HG03103 (cell line): Measurements from ENCODE around the gene CHD6.

Experiments
- ATAC-seq: cut with Tn5 transposase; IDR thresholded peaks from one replicate; pipeline ENCODE4 v1.9.1; 2021; ENCODE audit warnings: low read depth; ENCODE audit not compliant: unreplicated experiment

Gene CHD6

DNA sequence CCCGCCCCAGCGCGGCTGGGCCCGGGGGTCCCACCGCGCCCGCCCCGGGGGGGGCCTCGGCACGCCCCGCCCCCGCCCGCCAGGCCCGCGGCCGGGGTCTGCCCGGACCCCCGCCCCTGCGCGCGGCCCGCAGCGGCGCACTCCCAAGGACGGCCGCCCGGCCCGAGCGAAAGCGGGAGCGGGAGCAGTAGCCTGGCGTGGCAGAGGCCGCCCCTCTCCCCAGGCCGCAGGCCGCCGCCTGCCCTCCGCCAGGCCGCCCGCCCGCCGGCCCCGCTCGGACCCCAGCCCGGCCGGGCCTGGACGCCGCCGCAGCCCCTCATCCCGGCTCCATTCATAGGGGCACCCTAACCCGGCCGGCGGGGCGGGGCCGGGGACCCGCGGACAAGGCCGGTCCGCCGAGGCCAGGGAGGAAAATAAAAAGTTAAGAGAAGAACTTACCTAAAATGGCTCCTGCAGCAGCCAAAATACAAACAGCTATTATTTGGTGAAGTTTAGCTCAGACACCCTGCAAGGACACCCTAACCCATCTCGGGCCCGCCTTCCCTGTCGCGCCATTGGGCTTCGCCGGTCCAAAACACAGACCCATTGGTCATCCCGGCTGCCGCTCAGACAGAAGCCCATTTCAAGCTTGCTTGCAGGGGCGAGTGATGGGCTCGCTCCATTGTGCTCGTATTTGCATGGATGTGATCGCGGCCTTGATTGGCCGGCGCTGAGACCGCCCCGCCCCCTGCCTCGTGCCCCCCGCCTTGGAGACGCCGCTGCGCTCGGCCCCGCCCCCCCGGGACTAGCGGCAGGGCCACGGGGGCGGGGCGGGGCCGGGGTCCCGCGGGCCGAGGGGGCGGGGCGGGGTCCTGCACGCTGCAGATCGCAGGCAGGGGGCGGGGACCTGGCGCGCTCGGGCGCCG, at the start of gene CHD6:
TSS of gene CHD6 (minus strand) at position 476 of the 905 bp plus-strand sequence. CDS start 67,040 bp downstream, outside the sequence.
- ATAC-seq = peak; percentile 98

- ATAC-seq = peak; percentile 51
Measured at GRCh38 chr20:41664584-41664983, 46.4 kb upstream of the CHD6 start.

- no peak for ATAC-seq
Measured at GRCh38 chr20:41657655-41658054, 39.5 kb upstream of the CHD6 start.

- ATAC-seq = no peak
Measured at GRCh38 chr20:41655962-41656618, 37.9 kb upstream of the CHD6 start.

GRCh38 chr20:41654884-41655283, 36.7 kb upstream of the CHD6 start:
- no peak for ATAC-seq

DNA sequence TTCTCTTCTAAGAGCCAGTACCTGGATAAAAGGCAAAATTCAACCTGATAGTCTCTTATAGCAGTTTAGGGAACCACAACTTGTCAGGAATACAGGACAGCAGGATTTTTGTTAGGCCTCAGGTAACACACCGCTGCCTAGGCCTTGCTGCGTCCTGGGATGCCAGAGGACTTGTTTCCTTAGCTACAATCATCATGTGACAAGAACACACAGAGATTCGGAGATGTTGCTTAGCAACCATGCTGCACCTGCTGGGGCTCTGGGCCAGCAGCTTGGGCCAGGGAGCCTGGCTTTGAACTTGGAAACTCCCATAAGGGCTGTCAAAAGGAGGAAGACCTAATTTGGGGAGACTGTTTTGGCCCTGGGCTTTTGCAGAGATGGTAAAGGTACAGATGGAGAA, 36.1 kb upstream of the CHD6 start:
- no peak for ATAC-seq

DNA sequence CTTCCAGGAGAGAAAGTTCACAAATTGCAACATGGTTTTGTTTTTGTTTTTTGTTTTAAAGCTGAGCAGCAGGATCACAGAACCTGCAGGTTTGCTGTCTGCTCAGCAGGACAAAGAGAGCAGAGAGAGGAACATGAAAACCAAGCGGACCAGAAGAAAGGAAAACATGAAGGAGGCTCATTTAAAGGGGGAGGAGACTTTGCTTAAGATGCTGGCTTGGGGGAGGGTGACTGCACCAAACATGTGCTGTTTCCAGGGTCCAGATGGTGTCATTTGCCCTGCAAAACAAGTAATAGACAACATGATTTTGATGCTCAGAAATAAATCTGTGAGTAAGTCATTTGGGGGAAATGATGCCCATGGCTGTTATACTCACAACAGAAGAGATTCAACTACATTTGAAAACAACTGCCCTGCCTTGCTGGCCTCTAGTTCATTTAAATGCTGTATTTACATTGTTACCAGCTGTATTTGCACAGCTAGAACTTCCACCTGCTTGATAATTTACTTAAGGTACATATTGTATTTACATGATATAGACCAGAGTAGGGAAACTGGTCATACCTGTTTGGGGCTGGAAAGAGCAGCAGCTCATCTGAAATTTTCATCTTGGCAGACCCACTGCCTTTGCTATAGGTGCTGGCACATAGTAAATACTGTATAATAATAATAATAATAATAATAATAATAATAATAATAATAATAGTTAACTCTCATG, 32.2 kb upstream of the CHD6 start:
- ATAC-seq = no peak

- ATAC-seq = no peak
Measured at GRCh38 chr20:41649489-41649888, 31.3 kb upstream of the CHD6 start.

DNA sequence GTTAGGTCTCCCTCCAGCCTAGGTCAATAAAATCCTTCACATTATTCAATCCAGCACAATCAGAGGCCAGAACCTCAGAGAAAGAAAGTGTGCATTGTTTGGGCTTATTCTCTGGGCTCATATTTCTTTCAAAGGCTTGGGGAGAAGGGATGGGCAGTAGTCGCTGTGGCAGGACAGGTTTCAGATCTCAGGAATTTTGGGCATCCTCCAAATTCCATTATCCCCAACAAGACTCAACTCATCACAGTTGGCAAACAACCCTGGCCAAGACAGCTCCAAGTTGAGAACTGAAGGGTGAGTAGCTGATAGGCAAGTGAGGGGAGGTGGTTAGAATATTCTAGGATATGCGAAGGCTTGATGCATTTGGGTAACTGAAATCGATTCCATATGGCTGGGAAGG, 27.2 kb upstream of the CHD6 start:
- no peak for ATAC-seq

DNA sequence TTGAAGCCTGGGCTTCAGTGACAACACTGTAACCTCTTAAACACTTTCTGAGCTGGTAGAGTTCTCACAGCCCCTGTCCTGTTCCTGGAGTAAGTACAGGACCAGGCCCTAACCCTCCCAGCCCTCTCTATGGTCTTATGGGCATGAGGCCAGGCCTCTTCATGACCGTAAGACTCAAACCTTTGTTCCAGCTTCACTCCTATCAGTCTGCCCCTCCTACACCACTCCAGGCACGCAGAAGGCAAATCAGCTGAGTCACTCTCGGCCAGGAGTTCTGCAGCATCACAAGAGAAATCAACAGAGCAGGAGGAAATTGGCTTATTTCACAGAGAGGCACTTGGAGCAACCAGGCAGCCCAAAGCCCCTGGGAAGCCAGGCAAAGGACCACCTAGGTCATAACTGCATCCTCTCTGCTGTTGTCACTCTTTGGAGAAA, 25.3 kb upstream of the CHD6 start:
- no peak for ATAC-seq

GRCh38 chr20:41639630-41640029, 21.5 kb upstream of the CHD6 start:
- no peak for ATAC-seq

DNA sequence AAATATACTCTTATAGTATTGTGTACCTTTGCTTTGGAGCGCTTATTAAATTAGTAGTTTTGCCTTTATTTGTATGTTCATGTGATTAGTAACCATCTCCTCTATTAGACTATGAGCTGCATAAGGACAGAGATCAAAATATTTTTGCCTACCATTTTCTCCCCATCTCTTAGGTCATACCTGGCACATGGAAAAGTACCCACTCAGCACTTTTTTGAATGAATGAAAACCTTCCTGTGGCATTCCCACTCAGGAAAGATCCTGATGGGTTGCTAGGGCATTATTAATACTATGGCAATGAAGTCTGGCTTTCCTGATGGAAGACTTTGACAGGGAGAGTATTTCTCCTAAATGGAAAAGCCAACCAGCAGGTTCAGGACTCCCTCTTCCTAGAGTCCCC, 20.3 kb upstream of the CHD6 start:
- no peak for ATAC-seq

DNA sequence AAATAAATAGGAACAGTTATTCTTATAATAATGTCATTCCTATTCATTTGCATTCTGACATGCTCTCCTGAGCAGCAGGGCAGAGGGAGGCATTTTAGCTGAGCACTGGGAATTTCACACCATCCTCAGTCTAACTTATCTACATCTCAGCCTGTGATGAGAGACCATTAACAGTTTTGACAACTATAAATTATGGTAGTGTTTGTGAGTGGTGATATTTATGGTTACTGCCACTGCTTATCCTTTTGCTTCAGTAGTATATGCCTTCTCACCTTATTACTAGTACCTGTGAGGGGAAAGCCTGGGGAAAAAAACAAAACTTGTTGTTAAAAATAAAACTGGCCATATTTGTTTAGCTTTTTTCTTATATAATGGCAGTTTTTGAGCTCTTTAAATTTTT, 17.0 kb upstream of the CHD6 start:
- no peak for ATAC-seq

DNA sequence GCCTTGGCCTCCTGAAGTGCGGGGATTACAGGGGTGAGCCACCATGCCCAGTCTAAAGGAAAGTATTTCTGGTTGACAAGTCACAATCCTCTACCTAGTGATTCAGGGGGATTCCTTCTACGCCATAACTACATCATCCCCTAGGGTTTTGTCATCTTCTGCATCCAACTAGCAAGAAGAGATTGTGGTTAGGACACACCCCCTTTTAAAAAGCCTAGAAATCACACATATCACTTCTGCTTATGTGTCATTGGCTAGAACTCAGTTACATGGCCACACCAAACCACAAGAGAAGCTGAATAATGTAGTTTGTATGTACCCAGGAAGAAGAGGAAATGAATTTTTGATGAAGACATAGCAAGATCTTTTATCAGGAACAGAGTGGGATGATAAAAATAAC, 14.7 kb upstream of the CHD6 start:
- no peak for ATAC-seq

GRCh38 chr20:41631826-41632225, 13.6 kb upstream of the CHD6 start:
- ATAC-seq = no peak

DNA sequence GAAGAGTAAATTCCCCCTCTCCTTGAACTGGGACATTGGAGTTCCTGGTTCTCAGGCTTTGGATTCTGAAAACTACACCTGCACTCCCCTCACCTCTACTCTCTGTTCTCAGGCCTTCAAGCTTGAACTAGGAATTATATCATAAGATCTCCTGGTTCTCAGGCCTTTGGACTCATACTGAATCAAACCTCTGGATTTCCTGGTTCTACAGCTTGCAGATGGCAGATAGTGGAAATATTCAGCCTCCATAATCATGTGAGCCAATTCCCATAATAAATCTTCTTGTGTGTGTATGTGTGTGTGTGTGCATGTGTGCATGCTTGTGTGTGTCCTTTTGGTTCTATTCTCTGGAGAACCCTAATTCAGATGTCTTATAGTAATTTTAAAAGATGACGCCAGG, 12.7 kb upstream of the CHD6 start:
- no peak for ATAC-seq

DNA sequence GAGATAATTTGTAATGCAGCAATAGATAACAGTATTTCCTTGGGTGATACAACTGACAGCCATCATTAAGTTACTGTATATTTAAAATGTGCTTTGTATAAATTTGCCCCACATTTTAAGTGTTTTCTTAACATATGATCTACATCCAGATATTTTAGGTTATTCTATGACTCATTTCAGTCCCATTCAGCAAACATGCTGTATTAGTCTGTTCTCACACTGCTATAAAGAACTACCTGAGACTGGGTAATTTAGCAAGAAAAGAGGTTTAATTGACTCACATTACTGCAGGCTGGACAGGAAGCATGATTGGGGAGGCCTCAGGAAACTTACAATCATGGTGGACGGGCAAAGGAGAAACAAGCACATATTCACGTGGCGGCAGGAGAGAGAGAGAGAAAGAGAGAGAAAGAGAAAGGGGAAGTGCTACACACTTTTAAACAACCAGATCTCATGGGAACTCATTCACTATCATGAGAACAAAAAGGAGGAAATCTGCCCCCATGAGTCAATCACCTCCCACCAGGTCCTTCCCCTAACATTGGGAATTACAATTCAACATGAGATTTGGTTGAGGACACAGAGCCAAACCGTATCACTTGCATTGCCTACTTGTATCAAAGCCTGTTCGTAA, 9.6 kb upstream of the CHD6 start:
- no peak for ATAC-seq

DNA sequence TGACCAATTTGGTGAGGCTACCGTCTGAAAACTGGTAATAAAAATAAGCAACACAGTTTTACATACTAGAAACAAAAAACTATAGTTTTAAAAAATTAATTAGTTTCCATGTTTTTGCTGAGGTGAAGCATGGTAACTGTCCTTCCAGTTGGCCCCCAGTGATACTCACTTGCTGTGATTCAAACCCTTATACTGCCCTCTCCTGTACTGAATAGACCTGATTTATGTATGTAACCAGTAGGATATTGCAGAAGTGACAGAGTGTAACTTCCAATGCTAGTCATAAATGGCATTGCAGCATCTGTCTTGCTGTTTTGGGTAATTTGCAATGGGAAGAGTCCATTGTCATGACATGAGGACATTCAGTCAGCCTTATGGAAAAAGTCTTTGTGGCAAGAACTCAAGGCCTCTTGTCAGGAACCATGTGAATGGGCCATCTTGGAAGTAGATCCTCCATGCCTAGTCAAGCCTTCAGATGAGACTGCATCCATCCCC, 8.9 kb upstream of the CHD6 start:
- no peak for ATAC-seq

- no peak for ATAC-seq
Measured at GRCh38 chr20:41623625-41624375, 5.6 kb upstream of the CHD6 start.

DNA sequence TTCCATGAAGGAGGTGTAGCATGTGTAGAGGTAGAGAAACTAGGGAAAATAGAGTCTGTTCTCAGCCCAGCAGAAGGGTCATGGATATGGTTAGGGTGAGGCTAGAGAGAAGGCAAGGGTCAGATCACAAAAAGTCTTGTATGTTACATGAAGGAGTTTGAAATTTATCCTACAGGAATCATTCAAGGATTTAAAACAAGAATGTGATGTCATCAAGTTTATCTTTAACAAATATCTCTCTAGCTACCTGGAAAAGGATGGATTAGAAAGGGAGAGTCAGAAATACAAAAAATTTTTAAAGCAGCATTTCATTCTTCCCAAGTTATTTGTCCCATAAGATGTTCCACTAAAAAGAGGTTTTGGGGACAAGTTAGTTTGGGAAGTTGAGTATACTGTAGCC, 4.4 kb upstream of the CHD6 start:
- ATAC-seq = no peak
